GM18520 (cell line): ENCODE data around the gene HLA-DMA.
"Not testable (repeated sequence)": the region's sequence is repeated elsewhere in the genome, so short reads cannot be mapped to it uniquely, and the experiment has no call there.

Experiments
- ATAC-seq: cut with Tn5 transposase; IDR thresholded peaks from one replicate; pipeline ENCODE4 v1.9.1; 2021; ENCODE audit not compliant: unreplicated experiment

The HLA-DMA gene

DNA sequence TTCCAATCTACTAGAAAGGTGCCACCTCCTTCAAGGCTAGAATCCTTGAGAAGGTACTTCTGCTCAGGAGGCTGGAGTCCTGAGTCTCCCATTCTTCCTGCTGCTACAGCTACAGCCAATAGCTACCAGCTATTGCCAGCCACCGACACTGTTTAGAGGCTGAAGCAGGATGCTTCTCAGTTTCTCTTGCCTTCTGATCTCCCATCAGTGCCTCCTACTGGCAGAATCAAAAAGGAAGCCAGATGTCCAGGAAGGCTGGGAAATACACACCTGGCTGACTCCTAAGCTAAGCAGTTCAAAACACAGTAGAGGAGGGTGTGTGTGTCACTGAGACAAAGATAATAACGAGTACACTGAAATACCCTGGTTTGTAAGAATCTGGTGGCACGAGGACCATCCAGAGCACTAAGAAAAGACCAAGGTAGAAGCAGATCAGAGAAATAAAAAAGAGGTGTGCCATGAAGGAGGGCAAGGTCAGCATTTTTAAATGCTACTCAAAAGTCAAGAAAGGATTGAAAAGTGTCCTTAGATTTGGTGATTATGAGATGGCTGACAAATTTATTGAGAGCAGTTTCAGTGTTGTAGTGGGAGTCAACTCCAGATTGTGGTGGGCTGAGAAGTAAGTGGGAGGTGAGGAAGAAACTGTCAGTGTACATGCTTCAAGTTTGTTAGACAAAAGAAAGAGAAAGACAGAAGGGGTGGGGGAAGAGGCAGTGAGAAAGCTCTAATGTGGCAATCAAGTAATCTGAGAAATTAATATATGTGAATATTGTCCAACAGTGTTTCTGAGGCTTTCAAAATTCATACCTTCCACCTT lies 2.3 kb upstream of the HLA-DMA start:
- ATAC-seq = no peak

DNA sequence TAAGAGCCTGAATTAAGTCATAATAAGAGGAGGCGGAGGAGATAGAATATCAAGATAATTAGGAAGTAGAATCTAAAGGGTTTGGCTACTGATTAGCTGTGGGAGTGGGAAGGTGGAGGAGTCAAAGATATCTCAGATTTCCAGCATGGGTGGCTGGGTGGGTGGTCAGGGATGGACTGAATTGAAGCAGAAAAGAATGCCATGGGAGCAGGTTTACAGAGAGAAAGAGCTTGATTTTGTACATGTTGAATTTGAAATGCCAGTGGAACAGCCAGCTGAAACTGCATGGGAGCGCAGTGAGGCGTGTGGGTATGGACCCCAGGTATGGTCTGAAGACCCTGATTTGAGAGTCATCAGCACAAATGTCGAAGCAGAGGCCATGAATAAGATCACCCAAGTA lies 1.4 kb upstream of the HLA-DMA start:
- ATAC-seq = no peak

DNA sequence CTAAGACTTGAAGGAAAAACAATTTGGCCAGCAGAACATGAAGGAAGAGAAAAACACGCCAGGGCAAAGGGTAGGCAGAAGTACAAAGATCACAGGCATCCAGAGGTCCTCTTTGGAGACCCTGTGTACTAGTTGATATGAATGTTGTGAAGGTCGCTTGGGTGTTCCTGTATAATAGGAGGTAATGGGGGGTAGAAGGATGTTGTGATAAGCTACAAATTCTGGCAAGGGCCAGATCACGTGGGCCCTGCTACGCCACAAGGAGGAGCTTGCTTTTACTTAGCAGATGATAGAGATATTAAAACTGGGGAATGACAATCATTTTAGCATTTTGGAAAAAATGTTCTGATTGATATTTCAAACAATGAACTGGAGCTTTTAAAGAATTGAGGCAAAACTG lies 878 bp upstream of the HLA-DMA start:
- ATAC-seq = no peak

DNA sequence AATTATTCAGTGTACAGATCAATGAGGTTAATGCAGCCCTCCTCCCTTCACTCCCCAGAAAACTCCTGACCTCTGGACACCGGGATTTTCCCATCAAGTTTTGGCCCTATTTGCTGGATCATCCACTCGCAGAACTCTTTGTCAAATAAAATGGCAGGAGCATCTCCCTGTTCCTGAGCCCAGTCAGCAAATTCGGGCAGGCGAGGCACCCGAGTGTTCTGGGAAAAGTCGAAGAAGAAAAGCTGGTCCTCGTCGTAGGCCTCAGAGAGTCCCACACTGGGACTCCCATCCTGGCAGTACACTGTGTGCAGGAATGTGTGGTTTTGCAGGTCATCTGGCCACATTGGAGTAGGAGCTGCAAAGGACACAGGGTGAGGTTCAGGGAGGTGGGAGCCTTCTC lies 2.4 kb downstream of the HLA-DMA start:
- no peak for ATAC-seq

DNA sequence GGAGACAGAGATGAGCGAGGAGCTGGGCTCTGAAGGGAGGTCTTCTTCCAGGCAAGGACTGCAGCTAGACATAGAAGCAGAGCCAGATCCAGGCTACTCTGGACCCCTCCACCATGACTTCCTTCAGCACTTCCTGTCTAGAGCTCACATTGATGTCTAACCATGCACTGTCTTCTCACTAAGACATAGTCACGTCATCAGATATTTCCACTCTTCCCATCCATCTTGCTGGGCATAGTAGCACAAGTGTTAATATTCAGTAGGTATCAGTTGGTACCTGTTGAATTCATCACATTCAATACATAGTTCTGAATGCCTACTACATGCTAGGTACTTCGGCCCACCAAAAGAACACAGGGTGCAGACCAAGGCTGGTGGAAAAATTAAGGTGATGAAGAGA lies 2.9 kb downstream of the HLA-DMA start:
- no peak for ATAC-seq

DNA sequence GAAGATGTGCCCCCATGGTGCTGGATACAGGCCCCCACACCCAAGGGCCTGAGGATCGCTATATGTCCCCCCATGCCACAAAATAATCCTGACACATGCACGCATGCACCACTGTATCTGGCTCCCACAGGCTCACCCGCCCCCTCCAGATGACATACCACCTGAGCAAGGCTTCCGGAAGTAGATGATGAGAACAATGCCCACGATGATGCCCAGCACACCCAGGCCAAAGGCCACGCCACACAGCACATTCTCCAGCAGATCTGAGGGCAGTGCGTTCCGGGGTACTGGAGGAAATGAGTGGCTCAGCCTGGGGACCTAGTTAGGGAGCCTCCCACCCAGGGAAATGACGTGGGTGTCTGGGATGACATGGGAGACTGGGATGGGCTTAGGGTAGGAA lies 3.8 kb downstream of the HLA-DMA start:
- no peak for ATAC-seq

DNA sequence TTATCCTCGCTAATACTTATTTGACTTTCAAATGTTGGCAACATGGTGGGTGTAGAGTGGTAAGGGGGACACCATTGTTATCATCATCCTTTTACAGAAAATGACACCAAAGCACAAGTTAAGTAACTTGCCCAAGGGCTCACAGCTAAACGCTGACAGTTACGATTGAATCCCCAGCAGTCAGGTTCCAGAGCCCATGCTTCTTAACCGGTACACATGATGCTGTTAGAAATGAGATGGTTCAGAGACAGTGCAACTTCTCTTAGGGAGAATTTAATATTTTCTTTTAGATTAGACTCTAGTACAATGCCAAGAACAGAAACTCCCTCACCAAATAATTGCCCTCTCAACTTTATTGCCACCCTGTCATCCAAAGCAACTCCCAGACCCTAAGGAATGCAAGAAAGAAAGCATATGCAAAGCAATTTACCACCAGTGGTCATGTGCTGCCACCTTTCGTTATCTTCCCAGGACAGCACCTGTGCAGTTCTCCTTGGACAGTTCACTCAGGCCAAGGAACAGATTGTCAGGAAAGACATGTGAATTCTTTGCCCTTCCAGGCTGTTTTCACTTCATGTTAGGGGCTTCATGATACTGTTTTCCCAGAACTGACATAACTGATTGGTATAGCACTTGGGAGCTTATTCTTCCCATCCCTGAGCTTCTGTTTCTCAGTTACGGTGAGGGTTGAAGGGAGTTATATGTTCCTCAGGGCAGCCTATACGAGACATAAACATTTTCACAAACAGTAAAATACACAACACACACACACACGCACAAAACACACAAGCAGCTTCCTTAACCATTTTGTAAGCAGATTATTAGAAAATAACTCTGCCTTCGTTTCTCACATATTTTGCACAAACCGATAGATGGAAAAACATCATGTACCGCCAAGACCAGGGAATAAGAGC lies 5.1 kb downstream of the HLA-DMA start:
- ATAC-seq = no peak

DNA sequence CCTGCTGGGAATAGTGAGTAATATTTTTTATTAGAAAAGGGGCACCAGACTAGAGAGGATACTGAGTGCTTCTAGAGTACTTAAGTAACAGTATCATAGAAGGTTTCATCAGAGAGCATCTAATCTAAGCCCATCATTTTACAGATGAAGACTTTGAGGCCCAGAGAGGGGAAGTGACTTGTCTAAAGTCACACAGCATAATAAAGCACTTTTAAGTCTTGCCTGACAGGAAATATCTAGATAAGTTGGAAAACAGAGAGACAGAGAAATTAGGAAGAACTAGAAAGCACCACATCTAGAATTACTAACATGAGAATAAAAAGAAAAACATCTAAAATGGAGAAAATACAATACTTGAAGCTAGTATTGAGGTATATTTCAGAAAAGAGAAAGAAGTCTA lies 6.0 kb downstream of the HLA-DMA start:
- ATAC-seq = no peak

DNA sequence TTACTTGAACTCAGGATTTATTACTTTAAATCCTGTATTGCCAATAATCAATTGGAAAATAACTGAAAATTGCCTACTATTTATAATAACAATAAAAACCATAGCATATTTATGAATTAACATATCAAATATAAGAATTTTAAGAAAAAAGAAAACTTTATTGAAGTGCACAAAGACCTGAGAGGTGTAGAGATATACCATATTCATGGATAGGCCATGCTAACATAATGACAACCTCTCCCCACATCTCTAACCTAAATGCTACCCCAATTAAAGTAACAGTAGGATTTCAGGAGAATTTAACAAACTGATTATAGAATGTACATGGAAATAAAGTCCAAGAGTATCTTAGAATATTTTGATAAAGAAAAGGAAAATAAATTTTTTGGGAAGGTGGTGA lies 6.9 kb downstream of the HLA-DMA start:
- no peak for ATAC-seq

DNA sequence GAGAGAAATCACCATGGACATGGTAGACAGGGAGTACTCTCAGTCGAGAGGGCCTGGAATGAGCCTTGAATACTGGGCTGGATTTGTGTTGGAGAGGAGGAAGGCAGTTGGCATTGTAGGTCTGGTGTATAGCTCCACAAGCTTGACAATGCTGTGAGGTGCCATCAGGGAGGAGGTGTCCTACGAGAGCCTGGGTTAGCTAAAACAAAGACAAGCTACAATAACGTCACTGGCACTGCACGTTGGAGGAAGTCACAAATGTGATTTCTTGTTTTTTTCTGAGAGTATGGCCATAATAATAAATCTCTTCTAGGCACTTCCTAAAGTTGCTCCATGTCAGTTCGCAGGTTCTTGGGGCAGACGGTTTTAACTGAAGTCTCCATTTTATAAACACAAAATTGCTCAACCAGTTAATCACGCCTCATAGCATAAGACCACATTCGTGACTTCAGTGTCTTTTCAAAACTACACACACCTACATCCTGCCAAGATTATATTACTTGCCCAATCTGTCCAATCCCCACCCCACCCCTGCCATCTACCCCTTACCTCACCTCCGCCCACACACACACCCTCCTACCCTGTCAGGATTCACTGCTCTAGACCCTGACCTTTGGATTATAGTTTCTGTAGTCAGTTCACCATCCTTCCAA lies 7.7 kb downstream of the HLA-DMA start:
- ATAC-seq = no peak

DNA sequence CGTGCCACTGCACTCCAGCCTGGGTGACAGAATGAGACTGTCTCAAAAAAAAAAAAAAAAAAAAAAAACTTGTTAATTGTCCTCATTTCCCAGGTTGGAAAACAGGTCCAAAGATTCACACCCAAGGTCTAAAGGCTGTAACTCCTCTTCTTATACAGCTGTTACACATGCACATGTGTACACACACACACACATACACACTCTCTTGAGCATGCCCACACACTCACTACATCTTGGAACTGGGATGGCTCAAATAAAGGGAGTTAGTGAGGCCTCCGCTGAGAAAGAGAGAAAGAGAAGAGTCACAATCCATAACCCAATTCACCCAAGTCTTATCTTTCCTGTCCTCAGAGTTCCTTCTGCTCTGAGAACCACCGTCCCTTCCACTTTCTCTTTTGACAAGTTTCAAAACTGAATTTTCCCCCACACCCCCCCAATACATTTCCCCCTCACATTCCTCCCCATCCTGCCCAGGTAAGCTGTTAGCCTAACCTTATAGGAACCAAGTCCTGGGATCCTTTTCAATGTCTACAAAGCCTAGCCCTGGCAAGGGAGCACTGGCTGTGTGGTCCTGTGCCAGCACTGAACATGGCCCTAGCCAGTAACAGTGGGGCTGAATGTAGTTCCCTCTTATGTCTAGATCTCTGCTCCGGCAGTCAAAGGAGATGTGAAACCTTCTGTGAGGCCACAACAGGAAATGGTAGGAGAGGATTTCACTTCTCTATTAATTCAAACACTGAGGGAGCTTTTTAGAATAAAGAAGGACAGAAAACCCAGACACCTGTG lies 8.8 kb downstream of the HLA-DMA start:
- ATAC-seq = peak; percentile 27

DNA sequence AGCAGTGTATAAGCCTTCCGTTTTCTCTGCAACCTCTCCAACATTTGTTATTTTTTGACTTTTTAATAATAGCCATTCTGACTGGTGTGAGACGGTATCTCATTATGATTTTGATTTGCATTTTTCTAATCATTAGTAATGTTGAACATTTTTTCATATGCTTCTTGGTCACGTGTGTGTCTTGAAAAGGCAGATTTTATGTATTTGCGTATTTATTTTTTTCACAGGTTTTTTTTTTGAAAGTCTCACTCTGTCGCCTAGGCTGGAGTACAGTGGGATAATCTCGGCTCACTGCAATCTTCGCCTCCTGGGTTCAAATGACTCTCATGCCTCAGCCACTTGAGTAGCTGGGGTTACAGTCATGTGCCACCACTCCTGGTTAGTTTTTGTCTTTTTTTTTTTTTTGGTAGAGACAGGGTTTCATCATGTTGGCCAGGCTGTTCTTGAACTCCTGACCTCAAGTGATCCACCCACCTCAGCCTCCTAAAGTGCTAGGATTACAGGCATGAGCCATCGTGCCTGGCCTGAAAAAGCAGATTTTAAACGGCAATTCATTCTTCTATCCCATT lies 10.3 kb downstream of the HLA-DMA start:
- ATAC-seq = not testable (repeated sequence)

DNA sequence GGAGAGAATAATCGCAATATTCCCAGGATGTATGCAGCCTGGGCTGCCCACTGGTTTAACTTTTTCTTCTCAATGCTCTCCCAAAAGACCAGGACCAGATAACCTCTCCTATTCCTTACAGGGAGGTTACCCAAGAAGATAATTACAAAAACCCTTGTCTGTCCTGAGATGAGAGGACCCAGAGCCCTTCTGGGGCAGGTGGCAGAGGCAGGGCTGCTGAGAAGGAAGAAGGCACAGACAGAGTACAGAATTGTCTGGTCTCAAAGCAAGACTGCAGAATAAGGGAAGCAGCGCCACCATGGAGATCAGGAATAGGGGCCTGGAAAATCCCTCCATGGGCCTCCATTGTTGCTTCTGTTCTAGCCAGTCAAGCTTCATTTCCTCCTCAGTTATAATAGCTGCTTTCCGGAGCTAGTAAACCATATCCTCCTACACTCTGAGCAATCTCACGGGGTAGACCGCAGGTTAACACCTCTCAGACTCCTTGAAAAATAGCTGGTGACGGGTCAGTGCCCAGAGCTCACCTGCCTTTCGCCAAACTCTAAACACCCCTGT lies 11.6 kb downstream of the HLA-DMA start:
- peak; percentile 49 for ATAC-seq

DNA sequence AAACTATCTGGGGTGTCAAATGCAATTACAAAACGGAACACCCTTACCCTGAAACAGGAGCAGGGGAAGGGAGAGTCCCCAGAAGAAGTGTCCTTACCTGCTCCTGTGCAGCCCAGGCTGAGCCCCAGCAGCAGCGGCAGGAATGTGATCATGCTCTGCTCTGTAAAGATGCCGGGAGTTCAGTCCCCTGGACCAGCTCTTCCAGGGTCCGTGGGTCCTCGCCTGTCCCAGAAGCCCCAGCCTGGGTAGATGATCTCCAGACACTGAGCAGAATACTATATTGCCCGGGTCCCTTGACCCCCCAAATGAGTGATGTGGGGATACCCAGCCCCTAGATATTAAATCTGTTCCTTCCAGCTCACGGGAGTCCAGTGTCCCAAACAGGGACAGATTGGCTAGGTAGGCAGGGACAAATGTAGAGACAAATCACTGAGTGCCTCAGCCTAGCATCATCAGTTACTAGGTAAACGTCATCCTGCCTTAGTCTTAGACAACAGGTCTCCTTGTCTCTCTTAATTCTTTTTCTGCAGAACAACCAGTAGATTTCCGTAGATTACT lies 12.2 kb downstream of the HLA-DMA start, which contains the start of gene HLA-DMB:
TSS of gene HLA-DMB (minus strand) at position 373 of the 558 bp plus-strand sequence. CDS start at position 152, 221 bp downstream.
- peak; percentile 44 for ATAC-seq

DNA sequence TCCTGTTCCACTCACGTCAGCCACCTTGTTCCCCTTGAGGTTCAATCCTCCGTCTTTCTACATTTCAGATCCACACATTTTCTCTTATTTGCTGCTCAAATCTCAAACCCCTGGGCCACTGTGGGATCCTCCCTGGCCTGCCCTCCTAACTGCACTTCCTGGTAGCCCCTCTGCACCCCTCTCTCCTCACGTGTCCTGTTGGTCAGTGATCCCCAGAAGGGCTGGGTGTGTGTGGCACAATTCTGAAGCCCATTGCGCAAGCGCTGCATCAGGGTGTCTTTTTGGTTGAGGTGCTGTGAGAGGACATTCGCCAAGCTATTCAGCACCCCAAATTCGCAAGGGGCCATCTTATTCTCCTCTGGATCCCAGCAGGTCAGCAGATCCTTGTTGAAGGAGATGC lies 14.4 kb downstream of the HLA-DMA start:
- no peak for ATAC-seq

DNA sequence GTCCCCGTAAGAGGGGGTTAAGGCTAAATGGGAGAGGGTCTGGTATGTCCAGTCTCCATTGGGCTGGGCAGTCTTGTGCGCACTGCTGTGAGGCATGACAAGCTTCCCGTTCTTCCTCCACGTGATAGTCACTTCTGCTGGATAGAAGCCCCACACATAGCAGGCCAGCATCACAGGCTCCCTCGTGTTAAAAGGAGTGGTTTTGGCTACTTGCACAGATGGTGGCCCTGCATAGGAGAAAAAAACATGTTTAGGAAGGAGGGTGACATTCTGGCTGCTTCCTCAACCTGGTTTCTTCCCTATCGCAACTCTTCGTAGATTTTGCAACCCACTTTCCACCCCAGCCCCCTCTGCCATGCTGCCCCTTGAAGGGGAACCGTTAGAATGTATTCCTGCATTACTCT lies 15.7 kb downstream of the HLA-DMA start:
- ATAC-seq = no peak

DNA sequence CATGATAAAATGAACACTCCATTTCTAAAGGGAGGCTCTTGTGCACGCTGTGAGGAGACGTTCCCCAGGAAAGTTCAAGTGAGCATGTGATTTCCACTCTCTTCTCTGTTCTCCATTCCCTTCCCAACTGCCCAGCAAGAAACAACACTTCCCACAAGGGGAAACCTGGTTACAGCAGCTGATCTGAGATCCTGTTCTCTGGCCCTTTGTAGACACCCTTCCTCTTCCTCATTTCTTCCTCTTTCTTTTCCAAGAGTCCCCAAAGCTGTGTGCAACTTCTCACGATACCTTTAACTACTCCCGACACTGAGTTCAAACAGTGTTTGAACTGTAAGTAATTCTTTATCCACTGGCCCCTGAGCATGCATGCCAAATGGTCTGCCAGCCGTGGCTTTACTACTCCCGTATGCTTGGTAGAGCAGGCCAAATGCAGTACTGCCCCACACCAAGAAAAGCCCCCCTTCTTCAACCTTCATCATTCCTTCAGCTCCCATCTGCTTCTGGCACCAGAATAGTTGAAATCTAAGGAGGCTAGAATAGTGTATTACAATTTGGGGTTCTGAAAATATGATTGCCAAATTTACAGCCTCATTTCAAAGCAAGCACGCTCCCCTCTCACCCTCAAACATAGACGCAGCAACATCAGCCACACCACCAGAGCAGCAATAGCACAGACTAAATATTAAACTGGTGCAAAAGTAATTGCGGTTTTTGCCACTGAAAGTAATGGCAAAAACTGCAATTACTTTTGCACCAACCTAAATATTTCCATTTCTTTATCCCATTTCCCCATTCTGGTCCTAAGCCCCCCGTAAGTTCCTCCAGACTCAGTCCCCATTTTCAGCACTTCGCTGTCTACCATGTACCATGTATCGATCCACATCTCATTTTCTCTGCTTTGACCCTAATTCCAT lies 16.4 kb downstream of the HLA-DMA start:
- no peak for ATAC-seq

DNA sequence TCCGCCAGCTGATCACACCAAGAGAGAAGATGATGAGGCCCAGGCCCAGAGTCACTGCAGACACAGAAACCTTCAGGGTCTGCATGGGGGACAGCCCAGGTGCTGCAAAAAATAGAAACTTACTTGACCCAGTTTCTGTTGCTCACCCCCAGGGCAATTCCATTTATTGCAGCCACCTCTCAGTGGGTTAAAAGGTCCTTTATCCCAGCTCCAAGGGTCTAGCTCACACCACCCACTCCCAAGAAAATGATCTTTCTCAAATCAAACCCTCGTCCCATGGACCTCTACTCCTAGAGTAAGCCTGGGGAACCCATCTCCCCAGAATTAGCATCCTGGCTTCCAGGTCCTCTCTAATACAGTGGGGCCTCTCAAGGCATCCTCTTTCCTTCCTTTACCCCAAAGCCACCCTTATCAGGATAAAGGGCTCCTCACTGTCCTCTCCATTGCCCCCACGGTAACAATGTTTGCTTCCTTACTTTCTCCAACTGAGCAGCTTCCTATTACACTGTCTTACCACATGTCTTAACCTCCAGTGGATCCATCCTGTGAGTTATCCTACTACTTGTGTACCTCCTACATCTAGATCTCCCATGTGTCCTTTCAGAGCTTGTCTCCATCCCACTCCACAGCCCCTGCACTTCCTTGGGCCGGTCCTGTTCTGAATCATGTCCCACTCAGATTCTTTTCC lies 17.2 kb downstream of the HLA-DMA start:
- ATAC-seq = no peak
